AG08395 (cell line): Measurements from ENCODE around the gene KIF16B.

Experiments used
- DNase-seq: peaks from one replicate; pipeline ENCODE4 v3.0.0; 2012; ENCODE audit warnings: mixed read lengths, low spot score

Gene KIF16B

GRCh38 chr20:16554766-16555543 is 18.3 kb downstream of the KIF16B start:
- DNase-seq: no peak

- DNase-seq: no peak
Measured at GRCh38 chr20:16553684-16554083, 19.6 kb downstream of the KIF16B start.

- DNase-seq: no peak
Measured at GRCh38 chr20:16553101-16553500, 20.1 kb downstream of the KIF16B start.

GRCh38 chr20:16552015-16552414 is 21.2 kb downstream of the KIF16B start:
- DNase-seq: no peak

GRCh38 chr20:16551607-16552006 is 21.6 kb downstream of the KIF16B start:
- no peak for DNase-seq

- no peak for DNase-seq
Measured at GRCh38 chr20:16548068-16548672, 25.1 kb downstream of the KIF16B start.

GRCh38 chr20:16544949-16545348 is 28.3 kb downstream of the KIF16B start:
- DNase-seq: no peak

GRCh38 chr20:16542477-16542876 is 30.8 kb downstream of the KIF16B start:
- DNase-seq: no peak

- no peak for DNase-seq
Measured at GRCh38 chr20:16541878-16542277, 31.4 kb downstream of the KIF16B start.

- DNase-seq: no peak
Measured at GRCh38 chr20:16541226-16541625, 32.0 kb downstream of the KIF16B start.

- no peak for DNase-seq
Measured at GRCh38 chr20:16539280-16540021, 33.8 kb downstream of the KIF16B start.

- DNase-seq: no peak
Measured at GRCh38 chr20:16538779-16539178, 34.5 kb downstream of the KIF16B start.

GRCh38 chr20:16537918-16538317 is 35.3 kb downstream of the KIF16B start:
- DNase-seq: no peak

- DNase-seq: no peak
Measured at GRCh38 chr20:16537025-16537665, 36.1 kb downstream of the KIF16B start.

GRCh38 chr20:16535277-16535676 is 38.0 kb downstream of the KIF16B start:
- DNase-seq: no peak

GRCh38 chr20:16533502-16533901 is 39.7 kb downstream of the KIF16B start:
- no peak for DNase-seq

- no peak for DNase-seq
Measured at GRCh38 chr20:16531485-16531884, 41.8 kb downstream of the KIF16B start.

- no peak for DNase-seq
Measured at GRCh38 chr20:16530201-16530681, 43.0 kb downstream of the KIF16B start.

- peak; percentile 53 for DNase-seq
Measured at GRCh38 chr20:16528078-16528477, 45.2 kb downstream of the KIF16B start.

- DNase-seq: no peak
Measured at GRCh38 chr20:16527438-16527837, 45.8 kb downstream of the KIF16B start.

GRCh38 chr20:16526433-16527380 is 46.5 kb downstream of the KIF16B start:
- no peak for DNase-seq
